Smooth muscle cell (in vitro differentiated cells): ENCODE data around the gene CPSF4L. TPM values are rescaled to one million over a fixed set of nuclear protein-coding genes. Genes with fewer than 3 reads are reported as not detected.

Source experiments
- DNase-seq: peaks from one replicate; lab custom pipeline; 2025; ENCODE audit not compliant: unreplicated experiment; lab: John Stamatoyannopoulos, UW
- H2AFZ ChIP-seq: fragments of 200-600 bp; sonication (generic); 2 replicates; pipeline ENCODE4 v1.6.0; 2016; ENCODE audit warnings: antibody characterized with exemption, low read depth, mild to moderate bottlenecking
- H3F3A ChIP-seq: fragments of 200-600 bp; sonication (generic); 2 replicates; pipeline ENCODE4 v1.6.0; 2017; ENCODE audit warnings: antibody characterized with exemption, low read depth
- H3K27ac ChIP-seq: fragments of 200-600 bp; sonication (generic); 2 replicates; pipeline ENCODE4 v1.5.1; 2016; ENCODE audit warnings: low read depth, mild to moderate bottlenecking
- H3K27me3 ChIP-seq: fragments of 200-600 bp; sonication (generic); 2 replicates; pipeline ENCODE4 v1.6.1; 2016; ENCODE audit warnings: low read depth, mild to moderate bottlenecking
- H3K36me3 ChIP-seq: fragments of 200-600 bp; sonication (generic); 2 replicates; pipeline ENCODE4 v1.5.1; 2016; ENCODE audit warnings: low read depth
- H3K4me1 ChIP-seq: fragments of 200-600 bp; sonication (generic); 2 replicates; pipeline ENCODE4 v1.5.1; 2016; ENCODE audit warnings: low read depth
- H3K4me2 ChIP-seq: fragments of 200-600 bp; sonication (generic); 2 replicates; pipeline ENCODE4 v1.6.0; 2016; ENCODE audit warnings: mild to moderate bottlenecking
- H3K4me3 ChIP-seq: fragments of 200-600 bp; sonication (generic); 2 replicates; pipeline ENCODE4 v1.5.1; 2016; ENCODE audit warnings: mild to moderate bottlenecking
- H3K79me2 ChIP-seq: fragments of 200-600 bp; sonication (generic); 2 replicates; pipeline ENCODE4 v1.6.0; 2016; ENCODE audit warnings: low read depth, mild to moderate bottlenecking
- H3K9ac ChIP-seq: fragments of 200-600 bp; sonication (generic); 2 replicates; pipeline ENCODE4 v1.6.0; 2016; ENCODE audit warnings: low read depth
- H3K9me3 ChIP-seq: fragments of 200-600 bp; sonication (generic); replicated peaks from 2 replicates; pipeline ENCODE4 v1.5.1; 2016; ENCODE audit warnings: low read depth
- H4K20me1 ChIP-seq: fragments of 200-600 bp; sonication (generic); 2 replicates; pipeline ENCODE4 v1.6.0; 2016; ENCODE audit warnings: low read depth
- WGBS: methylation state at CpG from one replicate; pipeline ENCODE4 v1.1.7; 2016; ENCODE audit warnings: low lambda C conversion rate; 5-methylcytosine and 5-hydroxymethylcytosine counted together
- polyA plus RNA-seq: library from polyadenylated mRNA; unstranded; fragments of >200 nt; fragmentation: Nextera tagmentation; extraction: Ambion mirVana; gene quantifications from 2 replicates; pipeline ENCODE4 v1.2.1, GENCODE V29; 2016
- total RNA-seq: library from RNA; depleted of rRNA; stranded (reverse); fragments of >200 nt; gene quantifications from 2 replicates; pipeline ENCODE4 v1.2.3, GENCODE V29; 2014
- TF ChIP-seq, protein P1 (sequence below): fragments of 200-600 bp; sonication (generic); IDR thresholded peaks from 2 replicates; pipeline ENCODE4 v1.5.1; 2017; ENCODE audit warnings: borderline replicate concordance, mild to moderate bottlenecking, antibody characterized with exemption; ENCODE audit not compliant: insufficient read depth, poor library complexity, severe bottlenecking

CPSF4L gene
- total and polyA plus RNA-seq, 2 experiments from 2014 or later = not detected

DNA sequence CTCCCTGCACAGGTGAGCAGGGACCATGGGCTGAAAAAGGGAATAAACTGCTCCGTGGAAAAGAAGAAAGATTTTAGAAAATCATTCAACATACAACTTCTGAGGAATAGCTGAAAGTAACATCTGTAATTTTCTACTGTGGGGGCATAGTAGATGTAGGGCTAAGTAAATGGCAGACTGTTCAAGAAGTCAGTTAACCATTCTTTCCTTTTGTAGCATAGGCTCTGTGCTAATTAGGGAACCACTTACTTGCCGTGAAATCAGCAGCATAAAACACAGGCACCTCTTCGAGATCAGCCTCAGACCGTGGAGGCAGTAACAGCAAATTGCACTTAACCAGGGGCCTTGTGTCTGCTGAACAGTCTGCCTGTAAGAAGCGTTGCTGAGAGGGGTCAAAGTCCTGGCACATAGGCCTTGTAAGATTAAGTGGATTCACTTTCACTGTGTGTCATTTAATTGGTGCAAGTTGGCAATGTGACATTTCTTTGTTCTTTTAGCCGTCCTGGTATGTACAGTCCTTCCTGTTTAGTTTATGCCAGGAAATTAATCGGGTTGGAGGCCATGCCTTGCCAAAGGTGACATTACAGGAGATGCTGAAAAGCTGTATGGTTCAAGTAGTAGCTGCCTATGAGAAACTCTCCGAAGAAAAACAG, 58.4 kb downstream of the CPSF4L start:
- peaks cover 34% of the 10 kb centered on the region for H4K20me1 ChIP-seq
- no peaks in the 10 kb centered on the region for H3K79me2 ChIP-seq
- no peak for DNase-seq
- H3K9me3 ChIP-seq = no peaks in the 10 kb centered on the region
- H3K4me3 ChIP-seq = no peak overlapping the region
- no peaks in the 10 kb centered on the region for H3K4me1 ChIP-seq
- H3K27me3 ChIP-seq = no peaks in the 10 kb centered on the region
- no peak overlapping the region for H3K4me2 ChIP-seq
- H3K9ac ChIP-seq = no peak overlapping the region
- no peak overlapping the region for H2AFZ ChIP-seq
- H3K36me3 ChIP-seq = peaks cover 26% of the 10 kb centered on the region
- WGBS = 85% methylated on average over 8 of the region's 8 CpGs
- H3K27ac ChIP-seq = no peak overlapping the region
- TF ChIP-seq, protein P1, sequence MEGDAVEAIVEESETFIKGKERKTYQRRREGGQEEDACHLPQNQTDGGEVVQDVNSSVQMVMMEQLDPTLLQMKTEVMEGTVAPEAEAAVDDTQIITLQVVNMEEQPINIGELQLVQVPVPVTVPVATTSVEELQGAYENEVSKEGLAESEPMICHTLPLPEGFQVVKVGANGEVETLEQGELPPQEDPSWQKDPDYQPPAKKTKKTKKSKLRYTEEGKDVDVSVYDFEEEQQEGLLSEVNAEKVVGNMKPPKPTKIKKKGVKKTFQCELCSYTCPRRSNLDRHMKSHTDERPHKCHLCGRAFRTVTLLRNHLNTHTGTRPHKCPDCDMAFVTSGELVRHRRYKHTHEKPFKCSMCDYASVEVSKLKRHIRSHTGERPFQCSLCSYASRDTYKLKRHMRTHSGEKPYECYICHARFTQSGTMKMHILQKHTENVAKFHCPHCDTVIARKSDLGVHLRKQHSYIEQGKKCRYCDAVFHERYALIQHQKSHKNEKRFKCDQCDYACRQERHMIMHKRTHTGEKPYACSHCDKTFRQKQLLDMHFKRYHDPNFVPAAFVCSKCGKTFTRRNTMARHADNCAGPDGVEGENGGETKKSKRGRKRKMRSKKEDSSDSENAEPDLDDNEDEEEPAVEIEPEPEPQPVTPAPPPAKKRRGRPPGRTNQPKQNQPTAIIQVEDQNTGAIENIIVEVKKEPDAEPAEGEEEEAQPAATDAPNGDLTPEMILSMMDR = no peak
- no peaks in the 10 kb centered on the region for H3F3A ChIP-seq

DNA sequence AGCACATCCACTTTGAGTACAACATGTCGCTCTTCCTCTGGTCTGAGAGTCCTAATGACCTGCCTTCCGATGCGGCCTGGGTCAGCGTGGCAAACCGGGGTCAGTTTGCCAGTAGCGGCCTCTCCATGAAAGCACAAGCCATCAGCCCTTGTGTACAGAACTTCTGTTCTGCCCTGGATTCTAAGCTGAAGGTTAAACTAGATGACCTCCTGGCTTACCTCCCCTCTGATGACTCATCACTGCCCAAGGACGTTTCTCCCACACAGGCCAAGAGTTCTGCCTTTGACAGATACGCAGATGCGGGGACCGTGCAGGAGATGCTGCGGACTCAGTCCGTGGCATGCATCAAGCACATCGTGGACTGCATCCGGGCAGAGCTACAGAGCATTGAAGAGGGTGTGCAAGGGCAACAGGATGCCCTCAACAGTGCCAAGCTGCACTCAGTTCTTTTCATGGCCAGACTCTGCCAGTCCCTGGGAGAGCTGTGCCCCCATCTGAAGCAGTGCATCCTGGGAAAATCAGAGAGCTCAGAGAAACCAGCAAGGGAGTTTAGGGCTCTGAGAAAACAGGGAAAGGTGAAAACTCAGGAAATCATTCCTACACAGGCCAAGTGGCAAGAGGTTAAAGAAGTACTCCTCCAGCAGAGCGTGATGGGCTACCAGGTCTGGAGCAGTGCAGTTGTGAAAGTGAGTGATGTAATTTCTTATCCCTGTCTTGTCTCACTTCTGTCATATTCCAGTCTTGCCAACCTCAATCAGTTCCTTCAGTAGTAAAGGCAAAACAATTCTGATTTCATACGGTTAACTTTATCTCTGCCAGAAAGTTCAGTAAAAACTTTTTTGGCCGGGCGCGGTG, 60.2 kb downstream of the CPSF4L start:
- no peak overlapping the region for H3K27ac ChIP-seq
- H3F3A ChIP-seq = no peaks in the 10 kb centered on the region
- H3K79me2 ChIP-seq = no peaks in the 10 kb centered on the region
- no peak for DNase-seq
- no peak overlapping the region for H3K4me3 ChIP-seq
- H3K36me3 ChIP-seq = peaks cover 28% of the 10 kb centered on the region
- H2AFZ ChIP-seq = no peak overlapping the region
- TF ChIP-seq, protein P1 = no peak
- no peaks in the 10 kb centered on the region for H3K27me3 ChIP-seq
- H3K4me1 ChIP-seq = no peaks in the 10 kb centered on the region
- no peak overlapping the region for H3K9ac ChIP-seq
- H3K4me2 ChIP-seq = no peak overlapping the region
- 86% methylated on average over 19 of the region's 19 CpGs for WGBS
- H4K20me1 ChIP-seq = peaks cover 33% of the 10 kb centered on the region
- H3K9me3 ChIP-seq = no peaks in the 10 kb centered on the region

DNA sequence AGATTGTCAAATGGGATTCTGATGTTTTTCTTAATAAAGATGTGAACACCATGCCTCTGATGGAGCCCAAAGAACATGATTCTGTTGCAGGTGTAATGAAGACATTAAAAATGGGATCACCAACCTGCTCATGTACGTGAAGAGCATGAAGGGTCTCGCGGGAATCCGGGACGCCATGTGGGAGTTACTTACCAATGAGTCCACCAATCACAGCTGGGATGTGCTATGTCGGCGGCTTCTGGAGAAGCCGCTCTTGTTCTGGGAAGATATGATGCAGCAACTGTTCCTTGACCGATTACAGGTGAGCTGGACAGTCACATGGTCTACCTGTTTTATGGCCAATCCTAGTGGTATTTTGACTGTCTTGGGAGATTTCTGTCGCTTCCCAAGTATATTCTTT, 61.2 kb downstream of the CPSF4L start:
- H3K36me3 ChIP-seq = peaks cover 28% of the 10 kb centered on the region
- TF ChIP-seq, protein P1 = no peak
- no peak overlapping the region for H3K27ac ChIP-seq
- H3K9me3 ChIP-seq = no peaks in the 10 kb centered on the region
- no peak for DNase-seq
- H3K9ac ChIP-seq = no peak overlapping the region
- WGBS = 92% methylated on average over 10 of the region's 10 CpGs
- no peaks in the 10 kb centered on the region for H3K27me3 ChIP-seq
- H4K20me1 ChIP-seq = peaks cover 33% of the 10 kb centered on the region
- H3K4me2 ChIP-seq = no peak overlapping the region
- no peaks in the 10 kb centered on the region for H3F3A ChIP-seq
- H2AFZ ChIP-seq = no peak overlapping the region
- H3K4me3 ChIP-seq = no peak overlapping the region
- no peaks in the 10 kb centered on the region for H3K4me1 ChIP-seq
- H3K79me2 ChIP-seq = no peaks in the 10 kb centered on the region
